Measurements from ENCODE around the gene TP63.
"Not testable (repeated sequence)": the region's sequence is repeated elsewhere in the genome, so short reads cannot be mapped to it uniquely, and the experiment has no call there.

Gene TP63

GRCh38 chr3:189635339-189635738 lies 4.2 kb downstream of the TP63 start:
- in situ Hi-C loops (cut with MboI; ENCODE audit: low sequenced_read_pairs): no loop called here
- no peaks in the 10 kb centered on the region for H3K9me3 ChIP-seq
- H3K36me3 ChIP-seq (replicated peaks): no peaks in the 10 kb centered on the region
- H3K27me3 ChIP-seq (ENCODE audit: low read depth): no peaks in the 10 kb centered on the region
- no peak overlapping the region for H3K4me3 ChIP-seq
- no peaks in the 10 kb centered on the region for H3K4me1 ChIP-seq
- DNase-seq (ENCODE audit: low spot score in 2 of 2): no peak

- DNase-seq (ENCODE audit: low spot score in 2 of 2): no peak
- Histone ChIP-seq H3K4me3 (no peak overlapping the region), H3K4me1 (no peaks in the 10 kb centered on the region), H3K27me3 (ENCODE audit: low read depth) (no peaks in the 10 kb centered on the region), H3K9me3 (no peaks in the 10 kb centered on the region), H3K36me3 (replicated peaks) (no peaks in the 10 kb centered on the region)
- in situ Hi-C loops (cut with MboI; ENCODE audit: low sequenced_read_pairs): no loop called here
Observed at GRCh38 chr3:189636048-189636447, 4.9 kb downstream of the TP63 start.

- Histone ChIP-seq H3K36me3 (replicated peaks) (no peaks in the 10 kb centered on the region), H3K9me3 (no peaks in the 10 kb centered on the region), H3K4me1 (no peaks in the 10 kb centered on the region), H3K4me3 (no peak overlapping the region), H3K27me3 (ENCODE audit: low read depth) (no peaks in the 10 kb centered on the region)
- in situ Hi-C loops (cut with MboI; ENCODE audit: low sequenced_read_pairs): no loop called here
- no peak for DNase-seq (ENCODE audit: low spot score in 2 of 2)
Observed at GRCh38 chr3:189637750-189638149, 6.6 kb downstream of the TP63 start.

GRCh38 chr3:189638276-189639031 lies 7.3 kb downstream of the TP63 start:
- H3K4me1 ChIP-seq: no peaks in the 10 kb centered on the region
- no peaks in the 10 kb centered on the region for H3K36me3 ChIP-seq (replicated peaks)
- no peaks in the 10 kb centered on the region for H3K27me3 ChIP-seq (ENCODE audit: low read depth)
- no peak overlapping the region for H3K4me3 ChIP-seq
- no peaks in the 10 kb centered on the region for H3K9me3 ChIP-seq
- in situ Hi-C loops (cut with MboI; ENCODE audit: low sequenced_read_pairs): no loop called here
- no peak for DNase-seq (ENCODE audit: low spot score in 2 of 2)

- H3K36me3 ChIP-seq (replicated peaks): no peaks in the 10 kb centered on the region
- H3K4me3 ChIP-seq: no peak overlapping the region
- in situ Hi-C loops (cut with MboI; ENCODE audit: low sequenced_read_pairs): no loop called here
- H3K27me3 ChIP-seq (ENCODE audit: low read depth): no peaks in the 10 kb centered on the region
- DNase-seq (ENCODE audit: low spot score in 2 of 2): no peak
- H3K4me1 ChIP-seq: no peaks in the 10 kb centered on the region
- H3K9me3 ChIP-seq: no peaks in the 10 kb centered on the region
Observed at GRCh38 chr3:189641776-189642175, 10.6 kb downstream of the TP63 start.

- no peak overlapping the region for H3K4me3 ChIP-seq
Observed at GRCh38 chr3:189646853-189647542, 15.8 kb downstream of the TP63 start.

GRCh38 chr3:189652042-189652441 lies 20.9 kb downstream of the TP63 start:
- H3K4me3 ChIP-seq: no peak overlapping the region
- H3K27me3 ChIP-seq (ENCODE audit: low read depth): no peaks in the 10 kb centered on the region
- in situ Hi-C loops (cut with MboI; ENCODE audit: low sequenced_read_pairs): no loop called here
- H3K36me3 ChIP-seq (replicated peaks): no peaks in the 10 kb centered on the region
- H3K4me1 ChIP-seq: no peaks in the 10 kb centered on the region
- peak in 1 of 2 experiments; percentile 45 for DNase-seq (ENCODE audit: low spot score in 2 of 2)
- H3K9me3 ChIP-seq: no peaks in the 10 kb centered on the region

More at GRCh38 chr3:189646853-189647542, 15.8 kb downstream of the TP63 start:
- no peak for DNase-seq (ENCODE audit: low spot score in 2 of 2)
- Histone ChIP-seq H3K9me3 (no peaks in the 10 kb centered on the region), H3K27me3 (ENCODE audit: low read depth) (no peaks in the 10 kb centered on the region), H3K4me1 (no peaks in the 10 kb centered on the region), H3K36me3 (replicated peaks) (no peaks in the 10 kb centered on the region)
- in situ Hi-C loops (cut with MboI; ENCODE audit: low sequenced_read_pairs): no loop called here

- Histone ChIP-seq H3K4me1 (no peaks in the 10 kb centered on the region), H3K4me3 (no peak overlapping the region), H3K9me3 (no peaks in the 10 kb centered on the region), H3K27me3 (ENCODE audit: low read depth) (no peaks in the 10 kb centered on the region), H3K36me3 (replicated peaks) (no peaks in the 10 kb centered on the region)
- no peak for DNase-seq (ENCODE audit: low spot score in 2 of 2)
- in situ Hi-C loops (cut with MboI; ENCODE audit: low sequenced_read_pairs): no loop called here
Observed at GRCh38 chr3:189655617-189656016, 24.4 kb downstream of the TP63 start.

GRCh38 chr3:189659571-189659970 lies 28.4 kb downstream of the TP63 start:
- Histone ChIP-seq H3K4me3 (no peak overlapping the region), H3K9me3 (no peaks in the 10 kb centered on the region), H3K36me3 (replicated peaks) (no peaks in the 10 kb centered on the region), H3K27me3 (ENCODE audit: low read depth) (no peaks in the 10 kb centered on the region), H3K4me1 (no peaks in the 10 kb centered on the region)
- in situ Hi-C loops (cut with MboI; ENCODE audit: low sequenced_read_pairs): no loop called here
- no peak for DNase-seq (ENCODE audit: low spot score in 2 of 2)

GRCh38 chr3:189664311-189664710 lies 33.1 kb downstream of the TP63 start:
- H3K4me3 ChIP-seq: no peak overlapping the region

GRCh38 chr3:189672346-189672745 lies 41.2 kb downstream of the TP63 start:
- H3K4me1 ChIP-seq; H3K9me3 ChIP-seq; DNase-seq (ENCODE audit: low spot score in 2 of 2); in situ Hi-C loops (cut with MboI; ENCODE audit: low sequenced_read_pairs); H3K27me3 ChIP-seq (ENCODE audit: low read depth); H3K36me3 ChIP-seq (replicated peaks); H3K4me3 ChIP-seq: not testable (repeated sequence)

More at GRCh38 chr3:189664311-189664710, 33.1 kb downstream of the TP63 start:
- no peaks in the 10 kb centered on the region for H3K9me3 ChIP-seq
- in situ Hi-C loops (cut with MboI; ENCODE audit: low sequenced_read_pairs): no loop called here
- H3K36me3 ChIP-seq (replicated peaks): no peaks in the 10 kb centered on the region
- DNase-seq (ENCODE audit: low spot score in 2 of 2): no peak
- H3K27me3 ChIP-seq (ENCODE audit: low read depth): no peaks in the 10 kb centered on the region
- no peaks in the 10 kb centered on the region for H3K4me1 ChIP-seq

GRCh38 chr3:189673535-189673934 lies 42.3 kb downstream of the TP63 start:
- Histone ChIP-seq H3K9me3 (no peaks in the 10 kb centered on the region), H3K36me3 (replicated peaks) (no peaks in the 10 kb centered on the region), H3K4me3 (no peak overlapping the region), H3K27me3 (ENCODE audit: low read depth) (no peaks in the 10 kb centered on the region), H3K4me1 (no peaks in the 10 kb centered on the region)
- in situ Hi-C loops (cut with MboI; ENCODE audit: low sequenced_read_pairs): no loop called here
- DNase-seq (ENCODE audit: low spot score in 2 of 2): no peak

GRCh38 chr3:189674249-189674913 lies 43.2 kb downstream of the TP63 start:
- Histone ChIP-seq H3K4me3 (no peak overlapping the region), H3K36me3 (replicated peaks) (no peaks in the 10 kb centered on the region), H3K27me3 (ENCODE audit: low read depth) (no peaks in the 10 kb centered on the region), H3K4me1 (no peaks in the 10 kb centered on the region), H3K9me3 (no peaks in the 10 kb centered on the region)
- DNase-seq (ENCODE audit: low spot score in 2 of 2): no peak
- in situ Hi-C loops (cut with MboI; ENCODE audit: low sequenced_read_pairs): no loop called here

GRCh38 chr3:189677667-189678066 lies 46.5 kb downstream of the TP63 start:
- H3K4me1 ChIP-seq: no peaks in the 10 kb centered on the region
- no peak overlapping the region for H3K4me3 ChIP-seq
- no peak for DNase-seq (ENCODE audit: low spot score in 2 of 2)
- H3K36me3 ChIP-seq (replicated peaks): no peaks in the 10 kb centered on the region
- no peaks in the 10 kb centered on the region for H3K27me3 ChIP-seq (ENCODE audit: low read depth)
- no peaks in the 10 kb centered on the region for H3K9me3 ChIP-seq
- in situ Hi-C loops (cut with MboI; ENCODE audit: low sequenced_read_pairs): no loop called here
